Right cardiac atrium (tissue), 5 donors: ENCODE measurements around the gene RFTN2. TPM values are rescaled to one million over a fixed set of nuclear protein-coding genes. Genes with fewer than 3 reads are reported as not detected.
A peak's percentile ranks its signal among the peaks of the same experiment; 100 is the strongest.

Experiments used
- ATAC-seq, 2 donors: fragments of 200-7000 bp; cut with Tn5 transposase; one replicate each; pipeline versions ENCODE4 v1.8.0 to v1.9.1; 2020; ENCODE audit warnings: moderate library complexity in 2 of 2, mild to moderate bottlenecking in 1 of 2
- DNase-seq, 3 donors: peaks; one replicate each; pipeline ENCODE4 v3.0.0-alpha.2; 2020
- H3K27ac ChIP-seq: one replicate; pipeline ENCODE4 v1.5.1; 2013; ENCODE audit warnings: mild to moderate bottlenecking, low read length, control low read depth, moderate library complexity
- H3K27me3 ChIP-seq: one replicate; pipeline ENCODE4 v1.6.1; 2013; ENCODE audit not compliant: control insufficient read depth, insufficient read depth
- H3K4me1 ChIP-seq: one replicate; pipeline ENCODE4 v1.6.1; 2013; ENCODE audit warnings: low read length; ENCODE audit not compliant: control insufficient read depth, insufficient read depth
- H3K4me3 ChIP-seq: one replicate; pipeline ENCODE4 v1.5.1; 2013; ENCODE audit warnings: low read length, control low read depth
- H3K9me3 ChIP-seq: one replicate; pipeline ENCODE4 v1.6.1; 2013; ENCODE audit warnings: low read length; ENCODE audit not compliant: control insufficient read depth
- WGBS: extraction: QIAGEN DNeasy Blood & Tissue Kit; methylation state at CpG from one replicate; pipeline ENCODE4 v1.1.7; 2013; 5-methylcytosine and 5-hydroxymethylcytosine counted together
- intact Hi-C, 4 donors: fragments of 100-400 bp; cut with DNase I; formaldehyde crosslinking; loops; one replicate each; pipeline versions ENCODE4 v1.11.0 to v1.14.0; 2022 to 2023
- polyA plus RNA-seq: library from polyadenylated mRNA; stranded (reverse); fragments of 200-250 nt; gene quantifications from one replicate; pipeline ENCODE4 v1.2.3, GENCODE V29; 2013
- total RNA-seq, 4 donors: library from RNA; stranded (reverse); fragmentation: NEBNext Ultra II Directional; extraction: Animal tissue kit (Norgen Biotek cat#: 25700); gene quantifications; one replicate each; pipeline ENCODE4 v1.2.1, GENCODE V29; 2021
- donor health status: healthy with polysubstance abuse.
- donor health status: DM: no; HTN: yes; CAD: no.
- donor health status: DM: no; HTN: no; CAD: no.
- donor health status: DM: no; HTN: yes; CAD: no; lungs with severe emphysema.
- donor health status: DM: yes; HTN: yes; CAD: no.

RFTN2 gene
- total and polyA plus RNA-seq, 5 donors = 3.0 to 9.8 (median 8.7) TPM

DNA sequence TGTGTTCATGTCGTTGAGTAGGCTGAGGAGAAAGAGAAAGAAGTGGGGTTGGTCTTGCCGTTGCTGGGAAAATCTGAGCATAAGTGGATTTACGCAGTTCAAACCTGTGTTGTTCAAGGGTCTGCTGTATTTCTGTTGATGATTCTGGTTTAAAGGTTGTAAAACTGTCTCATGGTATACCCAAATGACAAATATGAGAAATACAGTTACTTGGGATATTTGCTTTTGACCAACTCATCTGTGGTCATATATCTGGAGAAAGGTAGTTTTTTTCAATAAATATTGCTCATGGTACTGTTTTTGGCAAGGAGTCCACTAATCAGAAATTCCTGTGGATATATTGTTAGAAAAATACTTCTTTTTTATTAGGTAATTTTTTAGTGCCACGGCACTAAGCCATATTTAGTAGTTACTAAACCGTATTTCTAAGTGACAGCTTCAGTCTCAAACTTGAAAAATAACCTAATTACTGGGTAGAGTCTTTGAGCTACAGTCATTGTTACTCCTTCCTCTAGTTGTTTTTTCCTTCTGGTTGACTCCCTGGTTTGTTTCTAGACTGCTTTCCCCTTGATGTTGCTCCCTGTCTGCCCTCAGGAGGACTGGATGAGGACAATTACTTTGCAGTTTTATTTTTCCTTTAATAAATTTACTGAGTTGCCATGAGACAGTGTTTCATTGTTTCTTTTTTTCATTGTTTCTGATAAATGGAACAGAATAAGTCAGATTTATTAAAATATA is 128.1 kb downstream of the RFTN2 start:
- Histone ChIP-seq H3K9me3 (no peaks in the 10 kb centered on the region), H3K4me3 (no peak overlapping the region), H3K27me3 (no peaks in the 10 kb centered on the region), H3K27ac (no peak overlapping the region), H3K4me1 (no peaks in the 10 kb centered on the region)
- intact Hi-C loops = no loop called here
- WGBS = 87% methylated on average over 5 of the region's 5 CpGs
- ATAC-seq (no peak), DNase-seq (no peak)

DNA sequence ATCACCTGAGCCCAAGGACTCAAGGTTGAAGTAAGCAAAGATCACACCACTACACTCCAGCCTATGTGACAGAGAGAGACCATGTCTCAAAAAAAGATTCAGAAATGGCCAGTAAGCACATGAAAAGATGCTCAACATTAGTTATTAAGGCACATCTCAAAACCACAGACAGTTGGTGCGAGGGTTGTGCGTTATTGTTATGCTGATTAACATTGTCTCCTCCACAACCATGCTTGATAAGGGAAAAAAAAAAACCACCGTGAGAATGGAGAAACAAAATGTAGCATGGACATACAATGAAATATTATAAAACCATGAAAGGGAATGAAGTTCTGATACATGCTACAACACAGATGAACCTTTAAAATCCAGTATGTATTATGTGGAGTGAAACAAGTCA is 132.2 kb downstream of the RFTN2 start:
- WGBS = 93% methylated on average over 3 of the region's 3 CpGs
- no peaks in the 10 kb centered on the region for H3K27me3 ChIP-seq
- no peak overlapping the region for H3K4me3 ChIP-seq
- intact Hi-C loops = no loop called here
- H3K4me1 ChIP-seq = peaks cover 2% of the 10 kb centered on the region
- ATAC-seq = no peak
- H3K27ac ChIP-seq = no peak overlapping the region
- H3K9me3 ChIP-seq = no peaks in the 10 kb centered on the region
- no peak for DNase-seq

DNA sequence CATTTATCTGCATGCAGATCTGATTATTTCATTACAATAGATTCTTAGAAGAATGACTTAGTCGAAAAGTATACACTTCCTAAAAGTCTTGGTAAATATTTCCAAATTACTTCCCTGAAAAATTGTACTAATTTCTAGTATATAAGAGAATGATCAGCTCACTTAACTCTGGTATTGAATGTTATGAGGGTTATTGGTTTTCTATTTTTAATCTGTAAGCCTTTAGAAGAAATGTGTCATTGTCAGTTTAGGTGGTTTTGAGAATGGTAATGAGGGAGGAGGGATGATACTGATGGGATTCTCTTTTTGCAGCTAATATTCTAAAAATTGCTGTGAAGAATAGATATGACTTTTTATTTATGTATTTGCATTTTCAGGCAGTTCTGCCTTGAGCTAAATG is 135.7 kb downstream of the RFTN2 start:
- Histone ChIP-seq H3K9me3 (no peaks in the 10 kb centered on the region), H3K27me3 (no peaks in the 10 kb centered on the region), H3K4me1 (peaks cover 2% of the 10 kb centered on the region), H3K27ac (no peak overlapping the region), H3K4me3 (no peak overlapping the region)
- 76% methylated on average over 1 of the region's 1 CpG for WGBS
- intact Hi-C loops = no loop called here
- DNase-seq = no peak
- ATAC-seq = no peak

DNA sequence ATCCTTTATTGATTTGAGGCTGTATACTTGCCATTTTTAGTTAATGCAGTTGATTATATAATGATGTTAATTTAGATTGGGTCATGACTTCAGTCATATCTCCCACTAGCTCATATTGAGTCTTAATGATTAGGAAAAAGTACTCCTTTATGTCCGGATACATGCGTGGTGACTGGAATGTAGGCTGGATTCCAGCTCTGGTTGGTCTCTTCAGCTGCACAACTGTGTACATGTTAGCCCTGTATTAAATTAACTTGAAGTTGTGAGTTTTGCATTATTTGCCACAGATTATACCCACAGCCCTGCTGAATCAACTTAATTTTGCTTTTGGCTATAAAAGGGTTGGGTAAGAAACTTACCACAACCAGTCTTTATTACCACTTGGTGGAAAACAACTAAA is 137.0 kb downstream of the RFTN2 start:
- ATAC-seq = peak in 1 of 2 donors; percentile 47
- Histone ChIP-seq H3K4me3 (no peak overlapping the region), H3K4me1 (peaks cover 2% of the 10 kb centered on the region), H3K27ac (no peak overlapping the region), H3K9me3 (no peaks in the 10 kb centered on the region), H3K27me3 (no peaks in the 10 kb centered on the region)
- DNase-seq = no peak
- intact Hi-C loops = no loop called here
- WGBS = 25% methylated on average over 2 of the region's 2 CpGs

Other genes starting within 250 kb of the RFTN2 start
- 100 to 1,000 TPM; 148 to 182 (median 165) TPM for gene SF3B1, start 240.6 kb downstream of the RFTN2 start, total RNA-seq
- gene SF3B1, start 240.6 kb downstream of the RFTN2 start, polyA plus RNA-seq = 166 TPM
- gene COQ10B, start 222.0 kb downstream of the RFTN2 start, total RNA-seq = 10 to 100 TPM; 24.8 to 37.0 (median 29.6) TPM
- 29.3 TPM for gene COQ10B, start 222.0 kb downstream of the RFTN2 start, polyA plus RNA-seq
- 100 to 1,000 TPM; 111 to 182 (median 159) TPM for gene HSPD1, start 175.7 kb downstream of the RFTN2 start, total RNA-seq
- 174 TPM for gene HSPD1, start 175.7 kb downstream of the RFTN2 start, polyA plus RNA-seq
- 100 to 1,000 TPM in 3 of 4 donors, 10 to 100 TPM in 1; 96.3 to 156 (median 128) TPM for gene HSPE1, start 175.2 kb downstream of the RFTN2 start, total RNA-seq
- gene HSPE1, start 175.2 kb downstream of the RFTN2 start, polyA plus RNA-seq = 253 TPM
- gene MOB4, start 159.5 kb downstream of the RFTN2 start, total RNA-seq = 10 to 100 TPM; 28.7 to 39.3 (median 32.5) TPM
- 34.4 TPM for gene MOB4, start 159.5 kb downstream of the RFTN2 start, polyA plus RNA-seq
- gene MARS2, start 29.8 kb upstream of the RFTN2 start, total RNA-seq = 1 to 10 TPM; 4.6 to 7.7 (median 5.6) TPM
- gene MARS2, start 29.8 kb upstream of the RFTN2 start, polyA plus RNA-seq = 3.2 TPM
- gene BOLL, start 109.7 kb upstream of the RFTN2 start, total RNA-seq = not detected
- gene BOLL, start 109.7 kb upstream of the RFTN2 start, polyA plus RNA-seq = 0.11 TPM
- 10 to 100 TPM; 37.8 to 70.1 (median 52.7) TPM for gene PLCL1, start 129.0 kb upstream of the RFTN2 start, total RNA-seq
- 19.5 TPM for gene PLCL1, start 129.0 kb upstream of the RFTN2 start, polyA plus RNA-seq